NCI-H187 (cell line): Measurements from ENCODE around the gene RS1.

Source experiments
- DNase-seq, 2 experiments: peaks; one replicate each; lab custom pipeline; 2025; lab: John Stamatoyannopoulos, UW

RS1 gene

DNA sequence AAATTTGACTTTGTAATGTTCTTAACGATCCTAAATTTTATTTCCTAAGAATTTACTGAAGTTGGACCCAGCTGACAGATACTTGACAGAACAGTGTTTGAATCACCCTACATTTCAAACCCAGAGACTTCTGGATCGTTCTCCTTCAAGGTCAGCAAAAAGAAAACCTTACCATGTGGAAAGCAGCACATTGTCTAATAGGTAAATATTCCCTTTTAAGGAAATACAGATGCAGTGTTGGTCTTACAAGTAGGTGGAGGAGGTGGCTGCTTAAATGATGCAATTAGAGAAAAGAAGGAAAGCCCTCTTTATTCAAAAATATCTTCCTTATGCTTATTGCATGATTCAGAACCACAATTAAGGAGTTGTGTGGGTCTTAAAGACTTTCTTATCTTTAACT, 73.5 kb downstream of the RS1 start:
- DNase-seq: no peak

DNA sequence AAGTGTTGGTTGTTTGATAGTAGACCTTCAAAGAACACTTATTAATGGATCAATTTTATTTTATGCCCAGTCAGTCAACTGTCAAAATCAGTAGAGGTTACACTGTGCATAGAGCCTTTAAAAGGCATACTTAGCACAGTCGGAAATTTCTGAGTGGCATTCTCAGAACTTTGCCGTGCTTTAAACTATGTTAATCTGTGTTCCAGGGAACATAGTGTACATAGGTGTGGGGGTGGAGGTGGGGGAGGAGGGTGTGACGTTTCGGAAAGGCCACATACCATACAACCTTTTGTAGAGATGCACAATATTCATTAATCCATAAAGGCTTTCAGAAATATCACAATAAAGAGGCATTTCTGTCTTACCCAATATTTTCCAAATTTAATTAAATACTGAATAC, 75.8 kb downstream of the RS1 start:
- DNase-seq: no peak

DNA sequence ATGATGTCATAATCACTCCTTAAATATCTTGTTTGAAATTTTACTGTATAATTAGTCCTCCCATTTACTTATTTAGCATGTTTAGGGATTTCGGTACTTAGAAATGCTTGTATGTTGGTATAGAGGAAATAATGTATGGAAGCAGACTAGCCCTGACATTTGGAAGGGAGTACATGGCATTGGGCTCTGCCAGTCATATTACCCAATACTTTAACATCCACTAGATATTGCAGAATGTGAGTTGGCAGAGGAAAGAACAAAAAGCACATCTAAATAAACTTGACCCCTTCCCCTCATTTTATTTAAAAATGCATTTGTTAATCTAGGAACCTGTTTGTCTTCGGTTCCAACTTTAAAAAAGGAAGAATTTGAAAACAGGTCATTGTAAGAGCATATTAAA, 77.8 kb downstream of the RS1 start:
- no peak for DNase-seq

DNA sequence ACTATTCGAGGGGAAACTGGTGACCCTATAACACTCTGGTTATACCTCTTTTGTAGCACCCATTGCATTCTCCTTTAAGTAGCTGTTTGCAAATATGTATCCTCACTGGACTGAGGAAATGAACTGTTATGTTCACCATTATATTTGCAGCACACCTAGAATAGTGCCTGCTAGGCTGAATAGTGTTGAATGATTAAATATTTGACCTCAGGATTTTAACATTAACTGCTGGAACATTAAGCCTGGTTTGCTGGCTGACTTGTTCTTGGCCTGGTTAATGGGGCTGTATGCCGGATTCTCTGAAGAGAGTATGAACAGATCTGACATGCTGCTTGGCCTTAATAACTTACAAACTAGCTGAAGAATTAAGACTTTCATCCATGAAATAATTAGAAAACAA, 80.1 kb downstream of the RS1 start:
- no peak for DNase-seq
